ENCODE measurements around the gene GLIS1. TPM values are rescaled to one million over a fixed set of nuclear protein-coding genes. Genes with fewer than 3 reads are reported as not detected.

Gene GLIS1
- total and polyA plus RNA-seq, 7 donors: 0.03 to 0.40 (median 0.15) TPM

GRCh38 chr1:53631622-53632310, 107.2 kb downstream of the GLIS1 start:
- Histone ChIP-seq H3K27ac (no peak overlapping the region), H3K4me1 (no peaks in the 10 kb centered on the region), H3K36me3 (ENCODE audit: insufficient read depth in 1 of 2, low read depth in 1 of 2) (no peaks in the 10 kb centered on the region), H3K4me3 (no peak overlapping the region), H3K9me3 (no peaks in the 10 kb centered on the region), H3K27me3 (ENCODE audit: insufficient read depth in 3 of 3, low read length in 2 of 3) (no peaks in the 10 kb centered on the region)
- TF ChIP-seq CTCF (IDR thresholded peaks at IDR 0.05): no peak
- ATAC-seq (no peak), DNase-seq (no peak)
- intact Hi-C loops (cut with DNase I): no loop called here
- 83 to 87% (median 85%) methylated on average over 6 of the region's 6 CpGs for WGBS, 3 donors

GRCh38 chr1:53629101-53629691, 109.8 kb downstream of the GLIS1 start:
- TF ChIP-seq CTCF (IDR thresholded peaks at IDR 0.05): no peak
- H3K4me3 ChIP-seq: no peak overlapping the region
- DNase-seq (no peak), ATAC-seq (no peak)
- intact Hi-C loops (cut with DNase I): loop anchor here in 1 of 2 donors (5.0 kb wide), 1 partner anchor 83 kb away; no protein-coding TSS in a partner anchor
- no peaks in the 10 kb centered on the region for H3K27me3 ChIP-seq (ENCODE audit: insufficient read depth in 3 of 3, low read length in 2 of 3)
- H3K27ac ChIP-seq: no peak overlapping the region
- H3K36me3 ChIP-seq (ENCODE audit: insufficient read depth in 1 of 2, low read depth in 1 of 2): no peaks in the 10 kb centered on the region
- 56 to 76% (median 61%) methylated on average over 7 of the region's 7 CpGs for WGBS, 3 donors
- no peaks in the 10 kb centered on the region for H3K4me1 ChIP-seq
- H3K9me3 ChIP-seq: no peaks in the 10 kb centered on the region

- H3K27ac ChIP-seq: no peak overlapping the region
- no peaks in the 10 kb centered on the region for H3K36me3 ChIP-seq (ENCODE audit: insufficient read depth in 1 of 2, low read depth in 1 of 2)
- TF ChIP-seq CTCF (IDR thresholded peaks at IDR 0.05): no peak
- no peak overlapping the region for H3K4me3 ChIP-seq
- no peaks in the 10 kb centered on the region for H3K4me1 ChIP-seq
- no peaks in the 10 kb centered on the region for H3K27me3 ChIP-seq (ENCODE audit: insufficient read depth in 3 of 3, low read length in 2 of 3)
- intact Hi-C loops (cut with DNase I): loop anchor here in 1 of 2 donors (5.0 kb wide), 1 partner anchor 84 kb away; no protein-coding TSS in a partner anchor
- WGBS, 3 donors: 90 to 93% (median 92%) methylated on average over 14 of the region's 14 CpGs
- DNase-seq (no peak), ATAC-seq (no peak)
- H3K9me3 ChIP-seq: no peaks in the 10 kb centered on the region
Observed at GRCh38 chr1:53628286-53628955, 110.5 kb downstream of the GLIS1 start.

- H3K4me1 ChIP-seq: no peaks in the 10 kb centered on the region
- TF ChIP-seq CTCF (IDR thresholded peaks at IDR 0.05): no peak
- H3K27me3 ChIP-seq (ENCODE audit: insufficient read depth in 3 of 3, low read length in 2 of 3): no peaks in the 10 kb centered on the region
- H3K9me3 ChIP-seq: no peaks in the 10 kb centered on the region
- 75 to 100% (median 83%) methylated on average over 1 of the region's 1 CpG for whole genome bisulfite sequencing, 3 donors
- H3K27ac ChIP-seq: no peak overlapping the region
- ATAC-seq (no peak), DNase-seq (no peak)
- H3K36me3 ChIP-seq (ENCODE audit: insufficient read depth in 1 of 2, low read depth in 1 of 2): no peaks in the 10 kb centered on the region
- intact Hi-C loops (cut with DNase I): loop anchor here in 1 of 2 donors (5.0 kb wide), 1 partner anchor 85 kb away; no protein-coding TSS in a partner anchor
- H3K4me3 ChIP-seq: no peak overlapping the region
Observed at GRCh38 chr1:53627666-53628065, 111.3 kb downstream of the GLIS1 start.
